GM18861 (cell line): ENCODE measurements around the gene IQGAP3.
A peak's percentile ranks its signal among the peaks of the same experiment; 100 is the strongest.

Source experiments
- ATAC-seq: cut with Tn5 transposase; IDR thresholded peaks from one replicate; pipeline ENCODE4 v1.9.1; 2021; ENCODE audit not compliant: unreplicated experiment

The IQGAP3 gene

GRCh38 chr1:156516821-156517220, 55.5 kb downstream of the IQGAP3 start:
- ATAC-seq = no peak

- no peak for ATAC-seq
Measured at GRCh38 chr1:156515956-156516355, 56.4 kb downstream of the IQGAP3 start.

GRCh38 chr1:156513185-156513584, 59.2 kb downstream of the IQGAP3 start:
- ATAC-seq = no peak

- no peak for ATAC-seq
Measured at GRCh38 chr1:156511644-156512043, 60.7 kb downstream of the IQGAP3 start.

GRCh38 chr1:156510709-156511108, 61.7 kb downstream of the IQGAP3 start:
- no peak for ATAC-seq

GRCh38 chr1:156509424-156510034, 62.8 kb downstream of the IQGAP3 start:
- ATAC-seq = no peak

- no peak for ATAC-seq
Measured at GRCh38 chr1:156508955-156509234, 63.5 kb downstream of the IQGAP3 start.

- no peak for ATAC-seq
Measured at GRCh38 chr1:156508205-156508954, 64.0 kb downstream of the IQGAP3 start.

- ATAC-seq = no peak
Measured at GRCh38 chr1:156506450-156506849, 65.9 kb downstream of the IQGAP3 start.

- ATAC-seq = no peak
Measured at GRCh38 chr1:156505679-156506298, 66.6 kb downstream of the IQGAP3 start.

GRCh38 chr1:156504821-156505678, 67.3 kb downstream of the IQGAP3 start:
- ATAC-seq = peak; percentile 31

- ATAC-seq = no peak
Measured at GRCh38 chr1:156504438-156504813, 67.9 kb downstream of the IQGAP3 start.

GRCh38 chr1:156503698-156504437, 68.5 kb downstream of the IQGAP3 start:
- ATAC-seq = no peak

- no peak for ATAC-seq
Measured at GRCh38 chr1:156502894-156503697, 69.3 kb downstream of the IQGAP3 start.

- no peak for ATAC-seq
Measured at GRCh38 chr1:156502391-156502893, 69.9 kb downstream of the IQGAP3 start.

- peak; percentile 46 for ATAC-seq
Measured at GRCh38 chr1:156500793-156501506, 71.4 kb downstream of the IQGAP3 start.

- ATAC-seq = no peak
Measured at GRCh38 chr1:156500543-156500792, 71.9 kb downstream of the IQGAP3 start, which contains the start of gene MEF2D. MEF2D (minus strand) TSS chr1:156500775; CDS start chr1:156483292, 17,483 bp downstream.

- ATAC-seq = no peak
Measured at GRCh38 chr1:156499842-156500542, 72.4 kb downstream of the IQGAP3 start.
